ENCODE measurements around the gene ERBB4.

Gene ERBB4

DNA sequence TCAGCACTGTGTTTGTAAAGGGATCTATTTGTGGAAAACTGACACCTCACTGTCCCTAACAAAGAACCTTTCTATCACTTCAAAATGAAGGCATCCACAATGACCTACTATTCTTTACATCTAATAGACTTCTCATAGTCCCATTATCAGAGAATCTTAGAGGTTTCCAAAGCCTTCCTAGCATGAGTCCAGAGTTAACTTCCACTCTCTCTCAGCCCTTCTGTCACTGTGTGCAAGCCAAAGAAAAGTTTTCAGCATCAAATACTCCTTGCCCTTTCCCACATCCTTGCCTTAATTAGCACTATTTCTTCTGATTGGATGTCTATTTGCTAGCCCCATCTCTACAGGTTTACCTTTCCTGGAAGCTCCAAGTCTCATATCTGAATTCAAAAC is 178.5 kb downstream of the ERBB4 start:
- Histone ChIP-seq H3K4me2 (ENCODE audit: low read depth, low read length, poor library complexity, severe bottlenecking) (no peak overlapping the region), H3K27me3 (ENCODE audit: insufficient read depth, low read length, poor library complexity, severe bottlenecking) (no peaks in the 10 kb centered on the region), H4K20me1 (ENCODE audit: insufficient read depth, low read length, poor library complexity, severe bottlenecking) (no peaks in the 10 kb centered on the region), H2AFZ (ENCODE audit: low read length) (peak overlapping the region; percentile 61), H3K9me2 (replicated peaks; ENCODE audit: low read depth, low read length) (no peaks in the 10 kb centered on the region), H3K9ac (ENCODE audit: low read depth, low read length, poor library complexity, severe bottlenecking) (no peak overlapping the region), H3K36me3 (ENCODE audit: insufficient read depth, low read length) (no peaks in the 10 kb centered on the region), H3K4me3 (ENCODE audit: low read length, poor library complexity, severe bottlenecking) (no peak overlapping the region), H3K79me2 (ENCODE audit: insufficient read depth, low read length) (no peaks in the 10 kb centered on the region), H3F3A (ENCODE audit: low read depth) (no peaks in the 10 kb centered on the region), H3K9me3 (ENCODE audit: insufficient read depth, low read depth, low read length) (no peaks in the 10 kb centered on the region), H3K4me1 (ENCODE audit: insufficient read depth, low read length, poor library complexity, severe bottlenecking) (peaks cover 5% of the 10 kb centered on the region)
- TF ChIP-seq, protein P1, sequence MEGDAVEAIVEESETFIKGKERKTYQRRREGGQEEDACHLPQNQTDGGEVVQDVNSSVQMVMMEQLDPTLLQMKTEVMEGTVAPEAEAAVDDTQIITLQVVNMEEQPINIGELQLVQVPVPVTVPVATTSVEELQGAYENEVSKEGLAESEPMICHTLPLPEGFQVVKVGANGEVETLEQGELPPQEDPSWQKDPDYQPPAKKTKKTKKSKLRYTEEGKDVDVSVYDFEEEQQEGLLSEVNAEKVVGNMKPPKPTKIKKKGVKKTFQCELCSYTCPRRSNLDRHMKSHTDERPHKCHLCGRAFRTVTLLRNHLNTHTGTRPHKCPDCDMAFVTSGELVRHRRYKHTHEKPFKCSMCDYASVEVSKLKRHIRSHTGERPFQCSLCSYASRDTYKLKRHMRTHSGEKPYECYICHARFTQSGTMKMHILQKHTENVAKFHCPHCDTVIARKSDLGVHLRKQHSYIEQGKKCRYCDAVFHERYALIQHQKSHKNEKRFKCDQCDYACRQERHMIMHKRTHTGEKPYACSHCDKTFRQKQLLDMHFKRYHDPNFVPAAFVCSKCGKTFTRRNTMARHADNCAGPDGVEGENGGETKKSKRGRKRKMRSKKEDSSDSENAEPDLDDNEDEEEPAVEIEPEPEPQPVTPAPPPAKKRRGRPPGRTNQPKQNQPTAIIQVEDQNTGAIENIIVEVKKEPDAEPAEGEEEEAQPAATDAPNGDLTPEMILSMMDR (conservative IDR thresholded peaks at IDR 0.05; ENCODE audit: low read length): no peak
- TF ChIP-seq EZH2phosphoT487 (IDR thresholded peaks at IDR 0.05; ENCODE audit: borderline replicate concordance): no peak

DNA sequence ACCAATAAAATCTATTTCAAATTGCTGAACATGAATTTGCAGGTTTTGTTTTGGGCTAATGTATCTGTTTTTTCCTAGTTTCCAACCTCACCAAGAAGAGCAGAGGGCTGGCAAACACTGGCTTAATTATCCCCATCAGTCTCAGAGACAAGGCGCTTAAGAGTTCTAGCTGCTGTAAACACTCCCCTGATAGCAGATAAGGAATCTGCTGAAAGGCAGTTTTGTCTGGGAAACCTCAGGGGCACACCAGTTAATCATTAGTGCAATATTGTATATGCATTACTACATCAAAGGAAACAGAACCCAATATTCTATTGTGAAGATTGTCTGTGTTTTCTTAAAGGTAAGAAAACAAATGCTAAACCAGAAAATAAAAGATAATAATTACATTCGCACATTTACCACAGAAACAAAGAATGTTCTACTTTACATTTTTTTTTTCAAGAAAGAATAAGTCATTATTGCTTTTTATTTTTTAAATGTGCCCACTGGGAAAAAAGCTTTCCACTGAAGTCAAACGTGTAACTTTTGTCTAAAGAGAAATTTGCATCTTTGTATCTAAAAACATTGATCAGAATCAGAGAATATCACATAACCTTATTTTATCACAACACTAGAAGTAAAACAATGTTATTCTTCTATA is 179.1 kb downstream of the ERBB4 start:
- H3K9ac ChIP-seq (ENCODE audit: low read depth, low read length, poor library complexity, severe bottlenecking): no peak overlapping the region
- TF ChIP-seq, protein P1 (conservative IDR thresholded peaks at IDR 0.05; ENCODE audit: low read length): no peak
- no peak for TF ChIP-seq EZH2phosphoT487 (IDR thresholded peaks at IDR 0.05; ENCODE audit: borderline replicate concordance)
- no peak overlapping the region for H3K4me3 ChIP-seq (ENCODE audit: low read length, poor library complexity, severe bottlenecking)
- no peaks in the 10 kb centered on the region for H3K9me3 ChIP-seq (ENCODE audit: insufficient read depth, low read depth, low read length)
- H3K9me2 ChIP-seq (replicated peaks; ENCODE audit: low read depth, low read length): no peaks in the 10 kb centered on the region
- peaks cover 5% of the 10 kb centered on the region for H3K4me1 ChIP-seq (ENCODE audit: insufficient read depth, low read length, poor library complexity, severe bottlenecking)
- no peaks in the 10 kb centered on the region for H3K27me3 ChIP-seq (ENCODE audit: insufficient read depth, low read length, poor library complexity, severe bottlenecking)
- no peaks in the 10 kb centered on the region for H3K36me3 ChIP-seq (ENCODE audit: insufficient read depth, low read length)
- no peaks in the 10 kb centered on the region for H3F3A ChIP-seq (ENCODE audit: low read depth)
- no peaks in the 10 kb centered on the region for H3K79me2 ChIP-seq (ENCODE audit: insufficient read depth, low read length)
- no peak overlapping the region for H3K4me2 ChIP-seq (ENCODE audit: low read depth, low read length, poor library complexity, severe bottlenecking)
- H2AFZ ChIP-seq (ENCODE audit: low read length): no peak overlapping the region
- no peaks in the 10 kb centered on the region for H4K20me1 ChIP-seq (ENCODE audit: insufficient read depth, low read length, poor library complexity, severe bottlenecking)

DNA sequence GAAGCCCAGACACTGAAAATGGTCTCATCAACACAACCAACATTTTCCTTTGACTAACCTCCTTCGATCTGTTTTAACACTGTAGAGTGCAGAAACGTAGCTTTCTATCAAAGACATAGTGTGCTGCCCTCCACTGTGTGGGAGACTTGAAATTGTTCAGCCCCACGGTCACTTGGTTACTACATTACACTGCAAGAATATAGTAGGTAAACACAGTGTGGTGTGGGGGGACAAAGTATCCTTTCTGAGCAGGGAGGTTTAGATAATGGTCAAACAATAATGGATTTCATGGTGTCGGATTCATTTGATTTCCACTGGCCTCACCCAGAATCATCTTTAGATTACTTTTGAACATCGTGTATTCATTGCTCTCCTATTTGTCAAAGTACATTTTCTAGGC is 181.0 kb downstream of the ERBB4 start:
- H3K9me3 ChIP-seq (ENCODE audit: insufficient read depth, low read depth, low read length): no peaks in the 10 kb centered on the region

More for the DNA sequence above, 181.0 kb downstream of the ERBB4 start:
- no peaks in the 10 kb centered on the region for H3K27me3 ChIP-seq (ENCODE audit: insufficient read depth, low read length, poor library complexity, severe bottlenecking)
- H3K9ac ChIP-seq (ENCODE audit: low read depth, low read length, poor library complexity, severe bottlenecking): no peak overlapping the region
- no peaks in the 10 kb centered on the region for H3K9me2 ChIP-seq (replicated peaks; ENCODE audit: low read depth, low read length)
- H3K4me3 ChIP-seq (ENCODE audit: low read length, poor library complexity, severe bottlenecking): no peak overlapping the region
- no peaks in the 10 kb centered on the region for H3K36me3 ChIP-seq (ENCODE audit: insufficient read depth, low read length)
- no peaks in the 10 kb centered on the region for H3F3A ChIP-seq (ENCODE audit: low read depth)
- peaks cover 5% of the 10 kb centered on the region for H3K4me1 ChIP-seq (ENCODE audit: insufficient read depth, low read length, poor library complexity, severe bottlenecking)
- TF ChIP-seq EZH2phosphoT487 (IDR thresholded peaks at IDR 0.05; ENCODE audit: borderline replicate concordance): no peak
- TF ChIP-seq, protein P1 (conservative IDR thresholded peaks at IDR 0.05; ENCODE audit: low read length): no peak
- no peaks in the 10 kb centered on the region for H3K79me2 ChIP-seq (ENCODE audit: insufficient read depth, low read length)
- no peak overlapping the region for H2AFZ ChIP-seq (ENCODE audit: low read length)
- H4K20me1 ChIP-seq (ENCODE audit: insufficient read depth, low read length, poor library complexity, severe bottlenecking): no peaks in the 10 kb centered on the region
- H3K4me2 ChIP-seq (ENCODE audit: low read depth, low read length, poor library complexity, severe bottlenecking): no peak overlapping the region
